IMR-90 (cell line): ENCODE measurements around the gene KLK8.

Experiments
- CEBPB ChIP-seq: IDR thresholded peaks from 2 replicates; pipeline ENCODE4 v1.6.1; 2012; ENCODE audit warnings: low read depth, low read length, improper control_type of control experiment
- CTCF ChIP-seq: conservative IDR thresholded peaks from 2 replicates; pipeline ENCODE4 v1.5.1; 2012; ENCODE audit warnings: mild to moderate bottlenecking, low read depth, low read length, improper control_type of control experiment
- MAFK ChIP-seq: IDR thresholded peaks from 2 replicates; pipeline ENCODE4 v1.6.1; 2012; ENCODE audit warnings: low read depth, low read length, improper control_type of control experiment
- MAZ ChIP-seq: IDR thresholded peaks from 2 replicates; pipeline ENCODE4 v1.6.1; 2012; ENCODE audit warnings: low read depth, mild to moderate bottlenecking, low read length, improper control_type of control experiment, moderate library complexity, borderline replicate concordance
- POLR2A ChIP-seq: IDR thresholded peaks from 2 replicates; pipeline ENCODE4 v1.6.1; 2012; ENCODE audit warnings: mild to moderate bottlenecking, low read depth, low read length
- RCOR1 ChIP-seq: IDR thresholded peaks from 2 replicates; pipeline ENCODE4 v1.6.1; 2012; ENCODE audit warnings: mild to moderate bottlenecking, low read length, improper control_type of control experiment; ENCODE audit not compliant: insufficient replicate concordance
- RFX5 ChIP-seq: IDR thresholded peaks from 2 replicates; pipeline ENCODE4 v1.8.0; 2012; ENCODE audit warnings: low read depth, mild to moderate bottlenecking, low read length, moderate library complexity

DNA sequence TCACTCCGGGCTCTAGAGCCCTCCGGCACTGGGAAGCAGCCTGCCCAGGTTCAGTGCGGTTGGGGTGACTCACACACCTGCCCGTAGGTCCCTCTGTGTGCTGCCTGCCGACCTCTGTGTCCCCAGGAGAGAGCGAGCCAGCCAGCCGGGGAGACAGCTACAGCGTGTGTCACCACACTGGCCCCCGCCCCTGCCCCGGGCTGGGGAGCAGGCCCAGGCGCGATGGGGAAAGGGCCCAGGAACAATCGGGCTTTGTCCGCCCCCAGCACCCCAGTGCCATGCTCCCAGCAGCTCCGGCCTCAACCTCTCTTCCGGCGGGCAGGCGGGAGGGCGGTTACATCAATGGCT is 32.0 kb downstream of the KLK8 start, which contains the start of gene KLK6:
- TF ChIP-seq RCOR1 (no peak), CTCF (no peak), POLR2A (no peak), CEBPB (no peak), MAFK (no peak), RFX5 (no peak), MAZ (no peak)
